GM12865 (cell line): ENCODE measurements around the gene ITGB7.

Source experiments
- DNase-seq: peaks from one replicate; pipeline ENCODE4 v3.0.0; 2010; ENCODE audit warnings: low read depth
- H3K4me3 ChIP-seq: 2 replicates; pipeline ENCODE4 v1.5.1; 2011; ENCODE audit warnings: mild to moderate bottlenecking, low read depth, low read length, control low read depth
- TF ChIP-seq, protein P1 (sequence below): IDR thresholded peaks from 2 replicates; pipeline ENCODE4 v1.5.1; 2011; ENCODE audit warnings: low read length, control low read depth, low read depth, inconsistent platforms; ENCODE audit not compliant: insufficient read depth; ENCODE audit errors: missing control alignments

ITGB7 gene

DNA sequence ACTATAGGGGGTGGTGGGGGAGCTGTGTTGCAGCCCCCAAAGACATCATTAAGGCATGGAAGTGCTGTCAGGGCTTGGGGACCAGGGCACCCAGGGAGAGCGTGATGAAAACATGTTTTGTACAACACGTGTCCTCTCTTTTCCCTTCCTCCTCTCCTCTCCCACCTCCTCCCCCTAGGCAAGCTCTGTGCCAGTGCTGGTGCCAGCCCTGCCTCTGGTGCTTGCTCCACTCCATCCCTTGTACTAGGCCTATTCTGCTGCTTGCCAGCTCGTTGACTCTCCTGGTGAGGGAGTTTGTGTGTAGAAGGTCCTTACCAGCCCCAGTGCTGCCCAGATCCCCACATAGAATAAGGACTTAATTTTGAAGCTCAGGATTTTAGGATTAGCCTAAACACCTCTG lies 28.1 kb upstream of the ITGB7 start:
- TF ChIP-seq, protein P1, sequence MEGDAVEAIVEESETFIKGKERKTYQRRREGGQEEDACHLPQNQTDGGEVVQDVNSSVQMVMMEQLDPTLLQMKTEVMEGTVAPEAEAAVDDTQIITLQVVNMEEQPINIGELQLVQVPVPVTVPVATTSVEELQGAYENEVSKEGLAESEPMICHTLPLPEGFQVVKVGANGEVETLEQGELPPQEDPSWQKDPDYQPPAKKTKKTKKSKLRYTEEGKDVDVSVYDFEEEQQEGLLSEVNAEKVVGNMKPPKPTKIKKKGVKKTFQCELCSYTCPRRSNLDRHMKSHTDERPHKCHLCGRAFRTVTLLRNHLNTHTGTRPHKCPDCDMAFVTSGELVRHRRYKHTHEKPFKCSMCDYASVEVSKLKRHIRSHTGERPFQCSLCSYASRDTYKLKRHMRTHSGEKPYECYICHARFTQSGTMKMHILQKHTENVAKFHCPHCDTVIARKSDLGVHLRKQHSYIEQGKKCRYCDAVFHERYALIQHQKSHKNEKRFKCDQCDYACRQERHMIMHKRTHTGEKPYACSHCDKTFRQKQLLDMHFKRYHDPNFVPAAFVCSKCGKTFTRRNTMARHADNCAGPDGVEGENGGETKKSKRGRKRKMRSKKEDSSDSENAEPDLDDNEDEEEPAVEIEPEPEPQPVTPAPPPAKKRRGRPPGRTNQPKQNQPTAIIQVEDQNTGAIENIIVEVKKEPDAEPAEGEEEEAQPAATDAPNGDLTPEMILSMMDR = no peak
- DNase-seq = no peak
- H3K4me3 ChIP-seq = no peak overlapping the region

DNA sequence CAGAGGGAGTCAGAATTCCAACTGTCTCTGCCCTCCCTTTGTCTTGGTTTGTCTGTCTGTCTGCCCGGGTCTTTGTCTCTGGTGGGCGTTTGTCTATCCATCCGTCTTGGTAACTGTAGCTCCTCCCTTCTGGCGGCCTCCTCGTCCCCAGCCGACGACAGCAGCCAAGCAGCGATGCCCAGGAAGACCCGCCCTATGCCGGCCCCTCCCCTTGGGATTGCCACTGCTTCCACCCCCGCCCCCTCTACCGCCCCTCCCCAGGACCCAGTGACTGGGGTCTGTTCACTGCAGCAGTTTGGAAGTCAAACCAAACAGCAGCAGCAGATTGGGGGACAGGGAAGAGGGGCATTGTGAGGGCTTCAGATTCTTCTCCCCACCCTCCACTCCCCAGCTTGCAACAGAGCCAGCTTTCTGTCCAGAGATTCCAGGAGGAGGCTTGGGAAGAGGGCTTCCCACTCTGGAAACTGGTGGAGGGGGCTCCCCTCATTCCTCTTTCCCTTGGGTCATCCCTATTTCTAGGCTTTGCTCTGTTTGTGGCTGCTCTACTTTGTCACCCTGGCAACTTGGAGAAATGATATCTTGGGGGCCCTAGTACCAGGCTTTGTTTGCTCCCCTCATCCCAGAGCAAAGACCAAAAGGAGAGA lies 27.3 kb upstream of the ITGB7 start:
- TF ChIP-seq, protein P1 = no peak
- no peak for DNase-seq
- H3K4me3 ChIP-seq = no peak overlapping the region

DNA sequence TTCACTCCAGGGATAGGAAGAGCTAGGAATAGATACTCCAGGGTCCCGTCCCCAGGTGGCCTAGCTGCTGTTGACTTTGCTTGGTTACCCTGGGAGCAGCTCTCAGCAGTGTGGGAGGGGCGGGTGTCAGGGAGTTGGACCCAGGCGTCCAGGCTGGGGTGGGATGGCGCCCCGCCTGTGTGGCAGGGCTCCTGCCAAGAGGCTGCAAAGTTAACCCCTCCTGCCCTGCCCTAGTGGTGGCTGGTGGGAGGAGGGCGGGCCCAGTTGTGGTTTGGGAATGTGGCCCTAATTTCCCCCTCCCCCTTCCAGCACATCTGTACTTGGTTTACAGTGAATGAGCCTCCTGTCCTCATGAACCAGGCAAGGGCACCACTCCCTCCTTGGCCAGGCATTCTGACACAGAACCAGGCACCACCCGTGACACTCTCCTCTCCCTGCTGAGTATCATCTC lies 26.6 kb upstream of the ITGB7 start:
- TF ChIP-seq, protein P1 = no peak
- no peak for DNase-seq
- H3K4me3 ChIP-seq = no peak overlapping the region

DNA sequence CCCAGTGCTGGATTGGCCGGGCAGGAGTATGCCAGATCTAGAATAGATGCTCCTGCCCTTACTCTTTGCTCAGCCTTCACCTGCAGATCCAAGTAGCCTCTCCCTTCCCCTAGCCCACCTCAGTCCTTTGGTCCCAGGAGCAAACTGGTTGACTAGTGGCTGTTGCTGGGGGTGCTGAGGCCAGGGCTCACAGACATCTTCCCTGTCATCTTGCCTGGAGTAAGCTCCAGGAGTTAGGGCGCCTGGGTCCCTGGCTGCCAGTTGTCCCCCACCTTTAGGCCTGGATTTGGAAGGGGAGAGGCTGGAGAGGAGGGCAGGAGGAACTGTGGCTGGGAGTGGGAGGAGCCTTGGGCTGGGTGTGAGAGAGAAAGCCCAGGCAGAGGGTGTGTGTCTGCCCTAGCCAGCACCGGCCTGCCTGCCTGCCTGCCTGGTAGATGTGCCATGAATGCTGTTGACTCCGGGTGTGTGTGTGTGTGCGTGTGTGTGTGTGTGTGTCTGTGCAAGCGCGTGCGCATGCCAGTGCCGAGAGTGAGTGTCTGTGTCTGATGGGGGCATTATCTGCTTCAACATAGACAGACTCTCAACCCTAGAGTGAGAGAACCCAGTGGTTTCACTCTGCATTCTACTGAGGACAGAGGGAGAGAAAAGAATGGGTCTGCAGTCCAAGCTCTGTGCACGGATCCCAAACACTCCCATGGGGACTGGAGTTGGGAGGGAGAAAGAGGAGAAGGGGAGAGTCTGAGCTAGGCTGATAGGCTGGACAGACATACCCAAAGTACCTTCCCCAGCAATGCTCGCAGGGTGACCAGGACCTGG lies 25.8 kb upstream of the ITGB7 start:
- peak overlapping the region; percentile 37; the same call in 1 of the 2 replicates for H3K4me3 ChIP-seq
- no peak for DNase-seq
- TF ChIP-seq, protein P1 = no peak

DNA sequence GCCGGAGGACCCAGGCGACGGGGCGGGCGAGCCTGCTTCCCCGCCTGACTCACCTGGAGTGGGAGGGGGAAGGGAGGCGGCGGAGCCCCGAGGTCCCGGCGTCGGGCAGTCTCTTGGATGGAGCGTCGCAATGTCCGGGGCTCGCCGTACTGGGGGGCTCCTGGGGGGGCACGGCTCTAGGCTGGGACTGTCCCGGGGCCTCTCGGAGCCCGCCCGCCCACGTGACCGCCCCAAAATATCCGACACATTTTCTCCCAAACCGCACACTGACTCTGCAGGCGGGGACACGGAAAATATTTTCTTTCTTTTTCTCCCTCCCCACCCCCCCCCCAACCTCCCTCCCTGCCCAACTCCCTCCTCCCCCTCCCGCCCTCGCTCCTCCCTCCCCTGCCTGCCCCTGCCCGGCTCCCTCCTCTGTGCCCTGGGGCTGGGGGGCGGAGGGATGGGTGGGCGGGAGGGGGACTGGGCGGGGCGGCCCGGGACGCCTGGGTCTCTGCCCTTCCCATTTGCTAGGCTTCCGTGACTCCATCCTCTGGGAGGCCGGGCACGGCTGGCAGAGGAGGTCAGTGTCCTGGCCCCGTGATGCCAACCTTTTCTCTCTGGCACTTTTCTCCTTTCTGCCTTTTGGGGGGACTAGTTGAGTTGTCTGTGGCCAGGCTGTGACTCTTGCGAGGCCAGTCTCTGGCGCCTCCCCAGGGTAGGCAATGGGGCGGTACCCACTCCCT lies 25.0 kb upstream of the ITGB7 start, which contains the start of gene RARG:
Gene RARG (minus strand): TSS at position 289 of the 725 bp plus-strand sequence. CDS start 4,664 bp downstream, outside the sequence.
- H3K4me3 ChIP-seq = peak within 1 kb of the TSS; percentile 51
- no peak for DNase-seq
- TF ChIP-seq, protein P1 = no peak

DNA sequence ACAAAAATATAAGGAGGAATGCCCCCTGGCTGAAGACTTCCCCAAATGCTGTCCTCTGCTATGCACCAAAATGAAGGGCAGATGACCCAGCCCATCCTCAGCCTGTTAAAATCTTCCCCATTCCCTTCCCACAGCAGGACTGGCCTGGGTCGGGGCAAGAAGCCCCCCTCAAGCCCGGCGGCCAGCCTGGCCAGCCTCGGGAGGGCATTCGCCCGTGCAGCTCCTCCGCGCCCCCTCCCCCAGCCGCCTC lies 24.5 kb upstream of the ITGB7 start:
- no peak for DNase-seq
- peak overlapping the region; percentile 51 for H3K4me3 ChIP-seq
- TF ChIP-seq, protein P1 = no peak
